ENCODE data around the gene BLID.

The BLID gene

DNA sequence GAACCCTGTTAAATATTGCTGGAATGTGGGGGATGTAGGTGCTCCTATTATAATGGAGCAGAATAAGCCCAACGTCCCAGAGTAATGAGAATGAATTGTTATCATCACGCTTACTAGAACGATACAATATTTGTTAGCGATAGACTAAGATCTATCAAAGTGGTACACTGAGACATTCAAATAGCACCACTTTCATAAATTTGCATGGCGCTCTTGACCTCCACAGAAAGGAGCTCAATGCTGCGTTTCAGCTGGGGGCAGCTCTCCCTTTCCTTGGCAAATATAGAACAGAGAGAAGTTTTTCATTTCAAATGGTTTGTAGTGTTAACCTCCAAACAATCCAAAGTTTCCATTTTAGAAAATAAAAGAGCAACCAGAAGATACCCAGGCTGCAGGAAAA lies 38.2 kb upstream of the BLID start:
- Histone ChIP-seq H3K4me3 (ENCODE audit: low read depth, low read length) (no peak overlapping the region), H3K36me3 (ENCODE audit: control insufficient read depth, insufficient read depth, low read length) (no peaks in the 10 kb centered on the region), H3K4me1 (ENCODE audit: control insufficient read depth, insufficient read depth, low read length) (peaks cover 4% of the 10 kb centered on the region), H3K9me3 (ENCODE audit: control insufficient read depth, insufficient read depth, low read length) (no peaks in the 10 kb centered on the region), H3K27me3 (ENCODE audit: control insufficient read depth, insufficient read depth, low read length) (no peaks in the 10 kb centered on the region), H3K9ac (ENCODE audit: low read depth, low read length) (no peak overlapping the region)

DNA sequence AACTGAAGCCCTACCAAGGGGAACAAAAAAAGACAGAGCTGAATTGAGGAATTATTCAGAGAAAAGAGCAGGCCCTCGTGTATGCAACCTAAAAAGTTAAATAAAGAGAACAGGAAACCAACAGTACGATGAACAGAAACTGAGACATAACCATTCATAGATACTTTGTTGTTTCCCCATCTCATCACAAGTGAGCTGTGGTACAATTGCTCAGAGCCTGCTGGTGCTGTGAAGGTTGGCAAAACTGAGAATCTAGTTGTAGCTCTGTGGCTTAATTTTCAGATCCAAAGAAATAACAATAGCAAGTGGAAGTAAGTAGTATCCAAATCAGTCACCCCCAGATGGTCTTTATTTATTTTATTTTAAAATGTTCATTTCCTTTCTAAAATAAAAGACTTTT lies 37.7 kb upstream of the BLID start:
- no peak overlapping the region for H3K4me3 ChIP-seq (ENCODE audit: low read depth, low read length)
- no peaks in the 10 kb centered on the region for H3K9me3 ChIP-seq (ENCODE audit: control insufficient read depth, insufficient read depth, low read length)
- H3K36me3 ChIP-seq (ENCODE audit: control insufficient read depth, insufficient read depth, low read length), result no peaks in the 10 kb centered on the region
- H3K4me1 ChIP-seq (ENCODE audit: control insufficient read depth, insufficient read depth, low read length), result no peaks in the 10 kb centered on the region
- H3K27me3 ChIP-seq (ENCODE audit: control insufficient read depth, insufficient read depth, low read length), result no peaks in the 10 kb centered on the region
- no peak overlapping the region for H3K9ac ChIP-seq (ENCODE audit: low read depth, low read length)

DNA sequence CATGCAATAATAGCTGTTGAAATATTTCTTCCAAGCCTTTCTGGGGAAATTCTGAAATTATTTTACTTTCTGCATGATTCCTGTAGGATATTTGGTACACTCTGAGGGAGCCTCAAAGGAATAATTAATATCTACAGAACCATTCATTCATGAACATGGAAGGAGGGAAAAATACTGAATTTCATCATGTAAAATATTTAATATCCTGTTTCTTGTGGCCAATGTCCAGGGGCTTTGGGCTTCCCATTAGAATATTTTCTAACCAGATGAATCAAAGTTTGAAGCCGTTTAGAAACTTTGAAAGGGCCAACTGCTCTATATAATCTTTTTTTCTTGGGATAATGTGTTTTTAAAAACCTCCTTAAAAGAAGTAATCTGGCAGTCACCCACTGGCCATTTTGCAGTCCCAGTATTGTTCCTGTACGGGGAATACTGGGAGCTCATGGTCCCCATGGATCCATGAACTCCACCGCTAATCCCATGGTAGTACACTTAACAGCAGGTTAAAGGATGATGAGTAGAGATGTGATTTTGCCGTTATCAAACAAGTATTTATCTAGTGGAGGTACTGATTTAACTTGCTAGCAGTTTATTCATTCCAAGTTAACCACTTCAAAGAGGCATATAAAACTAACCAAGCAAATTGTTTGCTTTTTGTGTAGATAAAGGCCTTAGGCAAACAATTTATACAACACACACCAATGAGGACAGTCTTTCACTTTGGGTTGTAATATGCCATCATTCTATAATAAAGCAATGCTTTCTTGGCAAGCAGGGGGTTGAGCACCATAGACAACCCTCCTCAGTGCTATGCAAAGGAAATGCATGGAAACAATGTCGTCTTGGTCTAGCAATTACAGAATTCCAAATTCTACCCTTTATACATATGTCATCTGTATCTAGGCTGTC lies 34.5 kb upstream of the BLID start:
- Histone ChIP-seq H3K4me3 (ENCODE audit: low read depth, low read length) (no peak overlapping the region), H3K9ac (ENCODE audit: low read depth, low read length) (no peak overlapping the region), H3K36me3 (ENCODE audit: control insufficient read depth, insufficient read depth, low read length) (no peaks in the 10 kb centered on the region), H3K4me1 (ENCODE audit: control insufficient read depth, insufficient read depth, low read length) (no peaks in the 10 kb centered on the region), H3K9me3 (ENCODE audit: control insufficient read depth, insufficient read depth, low read length) (no peaks in the 10 kb centered on the region), H3K27me3 (ENCODE audit: control insufficient read depth, insufficient read depth, low read length) (no peaks in the 10 kb centered on the region)

DNA sequence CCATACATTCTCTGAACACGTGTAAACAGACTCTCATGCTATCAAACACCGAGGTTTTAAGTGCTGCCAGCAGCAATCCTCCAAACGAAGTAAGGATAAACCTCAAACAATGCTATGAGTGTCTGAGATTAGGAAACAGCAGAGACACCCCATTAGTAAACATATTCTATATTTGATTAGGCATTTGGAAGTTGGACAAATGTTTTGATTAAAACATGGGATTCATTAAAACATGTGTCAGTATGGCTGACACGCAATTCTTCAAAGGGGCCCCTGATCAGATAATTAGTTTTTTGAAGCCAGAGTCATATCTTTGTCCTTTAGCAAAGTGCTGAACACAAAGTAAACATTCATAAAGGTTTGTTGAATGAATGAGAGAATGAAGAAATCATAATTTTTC lies 33.2 kb upstream of the BLID start:
- H3K9ac ChIP-seq (ENCODE audit: low read depth, low read length), result no peak overlapping the region
- no peak overlapping the region for H3K4me3 ChIP-seq (ENCODE audit: low read depth, low read length)
- H3K4me1 ChIP-seq (ENCODE audit: control insufficient read depth, insufficient read depth, low read length), result no peaks in the 10 kb centered on the region
- H3K9me3 ChIP-seq (ENCODE audit: control insufficient read depth, insufficient read depth, low read length), result no peaks in the 10 kb centered on the region
- H3K36me3 ChIP-seq (ENCODE audit: control insufficient read depth, insufficient read depth, low read length), result no peaks in the 10 kb centered on the region
- no peaks in the 10 kb centered on the region for H3K27me3 ChIP-seq (ENCODE audit: control insufficient read depth, insufficient read depth, low read length)

DNA sequence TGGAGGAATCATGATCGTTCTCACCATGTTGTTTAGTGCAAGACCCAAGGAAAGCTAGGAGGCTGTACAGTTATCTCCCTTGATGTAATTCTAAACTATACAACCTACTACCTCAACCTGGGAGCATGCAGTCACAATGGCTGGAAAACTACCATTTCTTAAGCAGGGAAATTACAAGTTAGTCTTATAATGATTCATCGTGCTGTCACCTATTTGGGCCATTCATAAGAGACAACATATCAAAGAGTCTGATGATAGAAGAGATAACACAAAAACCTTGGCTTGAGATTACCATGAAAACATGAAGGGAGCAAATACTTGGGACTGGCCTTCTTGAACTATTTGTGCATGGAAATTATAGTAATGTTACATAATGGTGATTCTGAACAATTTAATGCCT lies 30.5 kb upstream of the BLID start:
- Histone ChIP-seq H3K9me3 (ENCODE audit: control insufficient read depth, insufficient read depth, low read length) (no peaks in the 10 kb centered on the region), H3K36me3 (ENCODE audit: control insufficient read depth, insufficient read depth, low read length) (no peaks in the 10 kb centered on the region), H3K4me1 (ENCODE audit: control insufficient read depth, insufficient read depth, low read length) (no peaks in the 10 kb centered on the region), H3K27me3 (ENCODE audit: control insufficient read depth, insufficient read depth, low read length) (peaks cover 17% of the 10 kb centered on the region), H3K4me3 (ENCODE audit: low read depth, low read length) (no peak overlapping the region), H3K9ac (ENCODE audit: low read depth, low read length) (no peak overlapping the region)

DNA sequence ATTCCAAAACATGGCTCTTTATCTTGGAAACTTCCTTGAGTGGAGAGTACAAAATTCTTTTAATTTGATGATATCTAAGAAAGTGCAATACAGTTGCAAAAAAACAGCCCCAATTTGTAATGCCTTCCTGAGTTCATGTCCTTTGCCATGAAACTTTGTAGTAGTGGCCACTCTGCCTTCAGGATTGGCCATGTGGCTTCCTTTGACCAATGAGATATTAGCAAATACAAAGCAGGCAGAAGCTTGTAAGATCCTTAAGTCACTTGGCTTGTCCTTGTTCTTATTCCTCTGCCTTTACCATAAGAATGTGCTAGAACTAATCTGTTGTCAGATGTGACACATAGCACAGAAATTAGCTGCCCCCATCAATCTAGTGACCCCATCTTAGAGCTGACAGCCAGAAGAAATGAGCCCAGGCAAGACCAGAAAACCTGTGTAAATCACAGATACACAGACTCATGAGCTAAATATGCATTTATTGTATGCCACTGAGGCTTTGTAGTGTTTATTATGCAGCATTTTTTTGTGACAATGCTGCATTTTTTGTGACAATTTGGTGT lies 29.8 kb upstream of the BLID start:
- no peak overlapping the region for H3K4me3 ChIP-seq (ENCODE audit: low read depth, low read length)
- H3K36me3 ChIP-seq (ENCODE audit: control insufficient read depth, insufficient read depth, low read length), result no peaks in the 10 kb centered on the region

DNA sequence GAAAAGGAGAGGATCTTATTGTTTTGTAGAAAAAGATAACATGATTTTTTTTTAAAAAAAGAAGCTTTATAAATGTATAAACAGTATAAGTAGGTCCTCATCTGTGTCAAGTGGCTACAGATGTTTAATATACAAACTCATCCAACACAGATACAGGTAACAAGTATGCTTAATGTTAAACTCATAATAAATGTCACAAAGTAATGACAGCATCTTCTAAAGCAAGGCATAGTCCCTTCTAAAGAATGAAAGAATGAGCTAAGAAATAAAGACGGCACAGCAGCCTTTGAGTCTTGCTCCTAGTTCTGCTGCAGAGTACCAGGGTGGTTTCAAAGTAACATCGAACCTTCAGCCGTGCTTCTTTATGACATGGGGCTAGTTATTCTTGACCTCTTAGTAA lies 28.7 kb upstream of the BLID start:
- Histone ChIP-seq H3K36me3 (ENCODE audit: control insufficient read depth, insufficient read depth, low read length) (no peaks in the 10 kb centered on the region), H3K9me3 (ENCODE audit: control insufficient read depth, insufficient read depth, low read length) (no peaks in the 10 kb centered on the region), H3K9ac (ENCODE audit: low read depth, low read length) (no peak overlapping the region), H3K4me3 (ENCODE audit: low read depth, low read length) (no peak overlapping the region), H3K27me3 (ENCODE audit: control insufficient read depth, insufficient read depth, low read length) (peaks cover 33% of the 10 kb centered on the region), H3K4me1 (ENCODE audit: control insufficient read depth, insufficient read depth, low read length) (no peaks in the 10 kb centered on the region)

More for the DNA sequence above, 29.8 kb upstream of the BLID start:
- Histone ChIP-seq H3K9ac (ENCODE audit: low read depth, low read length) (no peak overlapping the region), H3K27me3 (ENCODE audit: control insufficient read depth, insufficient read depth, low read length) (peaks cover 24% of the 10 kb centered on the region), H3K4me1 (ENCODE audit: control insufficient read depth, insufficient read depth, low read length) (no peaks in the 10 kb centered on the region), H3K9me3 (ENCODE audit: control insufficient read depth, insufficient read depth, low read length) (no peaks in the 10 kb centered on the region)

DNA sequence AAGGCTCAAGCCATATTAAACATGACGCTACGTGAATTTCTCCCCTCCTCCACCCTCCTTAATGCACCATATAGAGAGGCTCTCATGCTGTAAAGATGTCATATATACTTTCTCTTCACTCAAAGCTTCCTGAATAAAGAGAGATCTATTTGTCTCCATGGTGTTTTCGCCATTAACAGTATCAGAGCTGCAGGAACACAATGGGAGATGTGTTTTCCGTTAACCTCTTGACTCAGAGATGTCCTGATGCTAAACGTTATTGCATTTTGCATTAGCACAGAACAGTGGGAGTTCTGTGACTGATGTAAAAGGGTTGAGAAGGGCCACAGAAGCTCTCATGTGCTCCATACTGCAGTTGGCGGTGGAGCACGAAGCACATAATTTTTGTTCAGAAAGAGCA lies 25.7 kb upstream of the BLID start:
- Histone ChIP-seq H3K4me1 (ENCODE audit: control insufficient read depth, insufficient read depth, low read length) (no peaks in the 10 kb centered on the region), H3K4me3 (ENCODE audit: low read depth, low read length) (no peak overlapping the region), H3K9me3 (ENCODE audit: control insufficient read depth, insufficient read depth, low read length) (no peaks in the 10 kb centered on the region), H3K9ac (ENCODE audit: low read depth, low read length) (no peak overlapping the region), H3K27me3 (ENCODE audit: control insufficient read depth, insufficient read depth, low read length) (peaks cover 56% of the 10 kb centered on the region), H3K36me3 (ENCODE audit: control insufficient read depth, insufficient read depth, low read length) (no peaks in the 10 kb centered on the region)

DNA sequence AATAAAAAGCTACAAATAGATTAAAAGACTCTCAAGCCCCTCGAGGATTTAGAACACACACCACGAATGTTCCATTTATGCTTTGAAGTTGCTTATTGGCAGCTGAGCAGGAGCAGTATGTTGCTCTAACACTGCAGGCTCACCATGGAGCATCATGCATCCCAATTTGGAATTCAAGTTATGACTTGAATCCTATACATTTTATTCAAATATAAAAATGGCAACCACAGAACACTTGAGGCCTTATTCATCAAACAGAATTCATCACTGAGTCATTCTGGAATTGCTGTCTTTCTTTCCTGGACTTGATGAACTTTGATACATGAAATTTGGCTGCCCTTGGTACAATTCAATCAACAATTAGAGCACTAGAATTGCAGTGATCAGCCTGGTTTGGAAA lies 24.5 kb upstream of the BLID start:
- Histone ChIP-seq H3K27me3 (ENCODE audit: control insufficient read depth, insufficient read depth, low read length) (peaks cover 56% of the 10 kb centered on the region), H3K4me3 (ENCODE audit: low read depth, low read length) (no peak overlapping the region), H3K9ac (ENCODE audit: low read depth, low read length) (no peak overlapping the region), H3K4me1 (ENCODE audit: control insufficient read depth, insufficient read depth, low read length) (no peaks in the 10 kb centered on the region), H3K36me3 (ENCODE audit: control insufficient read depth, insufficient read depth, low read length) (no peaks in the 10 kb centered on the region), H3K9me3 (ENCODE audit: control insufficient read depth, insufficient read depth, low read length) (no peaks in the 10 kb centered on the region)

DNA sequence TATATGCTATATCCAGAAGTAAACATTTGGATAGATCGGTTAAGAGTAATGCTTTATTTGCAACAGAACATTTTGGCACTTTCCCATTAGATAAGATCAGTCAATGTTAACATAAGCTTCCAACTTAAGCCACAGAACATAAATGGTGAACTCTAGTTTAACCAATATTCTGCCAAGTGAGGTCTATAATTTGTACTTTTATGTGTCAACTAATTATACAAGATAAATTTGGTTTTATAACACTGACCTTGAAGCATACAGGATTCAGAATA lies 23.5 kb upstream of the BLID start:
- no peaks in the 10 kb centered on the region for H3K36me3 ChIP-seq (ENCODE audit: control insufficient read depth, insufficient read depth, low read length)
- no peaks in the 10 kb centered on the region for H3K9me3 ChIP-seq (ENCODE audit: control insufficient read depth, insufficient read depth, low read length)
- no peak overlapping the region for H3K9ac ChIP-seq (ENCODE audit: low read depth, low read length)
- no peaks in the 10 kb centered on the region for H3K4me1 ChIP-seq (ENCODE audit: control insufficient read depth, insufficient read depth, low read length)
- H3K4me3 ChIP-seq (ENCODE audit: low read depth, low read length), result no peak overlapping the region
- peaks cover 56% of the 10 kb centered on the region for H3K27me3 ChIP-seq (ENCODE audit: control insufficient read depth, insufficient read depth, low read length)

DNA sequence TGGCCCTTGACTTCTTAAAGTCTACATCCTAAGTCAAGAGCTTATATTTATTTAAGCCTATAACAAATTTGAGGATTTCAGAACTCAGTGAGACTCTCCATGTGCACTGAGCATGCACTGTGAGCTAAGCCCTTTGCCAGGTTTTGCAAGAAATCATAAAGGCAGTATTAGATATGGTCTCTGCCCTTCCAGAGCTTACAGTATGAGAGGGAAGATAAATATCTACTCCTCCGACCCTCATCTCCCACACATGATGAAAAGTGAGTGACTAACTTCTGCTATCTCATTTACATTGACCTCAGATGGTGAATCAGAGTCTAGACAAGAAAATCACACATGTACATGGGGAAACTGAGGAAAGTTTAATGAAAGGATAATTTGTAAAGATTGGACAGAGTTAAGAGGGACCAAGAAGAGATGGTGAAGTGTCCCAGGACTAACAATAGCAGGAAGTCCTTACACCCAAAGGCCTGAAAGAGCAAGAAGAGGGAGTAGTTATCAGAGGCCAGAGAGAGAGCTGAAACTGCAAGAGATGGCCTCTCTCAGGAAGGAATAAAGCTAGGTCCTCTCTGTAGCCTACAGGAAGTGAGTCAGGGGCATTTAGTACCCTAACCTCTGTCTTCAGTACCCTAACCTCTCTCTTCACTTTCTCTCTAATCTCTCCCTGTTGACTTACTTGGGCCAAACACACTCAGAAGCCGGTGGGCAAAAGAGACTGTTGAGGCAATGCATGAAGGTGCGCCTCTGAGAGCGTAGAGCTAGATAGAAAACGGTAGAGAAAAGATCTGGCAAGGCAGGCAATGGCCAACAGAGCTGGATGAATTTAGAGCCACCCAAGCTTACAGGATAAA lies 23.0 kb upstream of the BLID start:
- H3K4me3 ChIP-seq (ENCODE audit: low read depth, low read length), result no peak overlapping the region
- H3K9ac ChIP-seq (ENCODE audit: low read depth, low read length), result no peak overlapping the region
- peaks cover 56% of the 10 kb centered on the region for H3K27me3 ChIP-seq (ENCODE audit: control insufficient read depth, insufficient read depth, low read length)
- no peaks in the 10 kb centered on the region for H3K36me3 ChIP-seq (ENCODE audit: control insufficient read depth, insufficient read depth, low read length)
- no peaks in the 10 kb centered on the region for H3K9me3 ChIP-seq (ENCODE audit: control insufficient read depth, insufficient read depth, low read length)
- no peaks in the 10 kb centered on the region for H3K4me1 ChIP-seq (ENCODE audit: control insufficient read depth, insufficient read depth, low read length)

Measured in iPS-15b (cell line).